Neural cell (in vitro differentiated cells): Measurements from ENCODE around the gene WDR4.

Experiments
- EP300 ChIP-seq: fragments of 450-650 bp; conservative IDR thresholded peaks from 2 replicates; pipeline ENCODE4 v1.6.1; 2014; ENCODE audit warnings: antibody characterized with exemption, mild to moderate bottlenecking, moderate library complexity; ENCODE audit not compliant: poor library complexity, severe bottlenecking
- EZH2 ChIP-seq: fragments of 200-600, 300-800 bp; shearing (Covaris generic), sonication (generic); IDR thresholded peaks from 2 replicates; pipeline ENCODE4 v1.6.1; 2014; ENCODE audit warnings: antibody characterized with exemption, low read length, borderline replicate concordance, mild to moderate bottlenecking; ENCODE audit not compliant: insufficient read depth, poor library complexity, severe bottlenecking
- POLR2AphosphoS5 ChIP-seq: IDR thresholded peaks from 2 replicates; pipeline ENCODE4 v1.6.1; 2012
- TF ChIP-seq, protein P1 (sequence below): fragments of 450-650 bp; IDR thresholded peaks from 2 replicates; pipeline ENCODE4 v1.5.1; 2014; ENCODE audit warnings: antibody characterized with exemption, mild to moderate bottlenecking, moderate library complexity; ENCODE audit not compliant: poor library complexity, severe bottlenecking

DNA sequence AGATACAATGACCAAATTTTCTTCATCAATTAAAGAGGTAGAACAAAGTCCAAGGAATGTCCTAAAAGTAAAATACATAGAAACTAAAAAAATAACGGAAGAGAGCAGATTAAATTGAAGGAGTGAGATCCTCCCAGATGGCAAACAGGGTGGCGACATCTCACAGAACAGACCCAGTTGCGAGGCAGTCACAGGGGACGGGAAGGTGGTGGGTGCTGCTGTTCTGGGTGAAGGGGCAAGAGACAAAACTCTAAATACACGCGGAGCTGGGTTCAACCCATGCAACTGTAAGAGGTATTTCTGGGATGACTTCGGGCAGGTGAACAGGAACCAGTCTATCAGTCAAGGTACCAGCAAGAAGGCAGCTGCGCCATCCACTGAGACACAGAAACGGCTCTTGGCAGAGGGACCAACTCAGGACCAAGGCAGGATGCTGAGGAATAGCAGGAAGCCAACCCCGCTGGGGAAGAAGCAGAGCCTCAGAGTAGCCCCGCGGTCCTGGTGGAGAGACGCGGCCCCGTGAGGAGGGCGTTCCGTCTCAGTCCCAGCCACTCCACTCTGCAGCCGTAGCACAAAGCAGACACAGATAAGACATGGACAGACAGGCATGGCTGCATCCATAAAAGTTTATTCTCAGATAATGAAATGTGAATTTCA lies 32.2 kb downstream of the WDR4 start:
- TF ChIP-seq, protein P1, sequence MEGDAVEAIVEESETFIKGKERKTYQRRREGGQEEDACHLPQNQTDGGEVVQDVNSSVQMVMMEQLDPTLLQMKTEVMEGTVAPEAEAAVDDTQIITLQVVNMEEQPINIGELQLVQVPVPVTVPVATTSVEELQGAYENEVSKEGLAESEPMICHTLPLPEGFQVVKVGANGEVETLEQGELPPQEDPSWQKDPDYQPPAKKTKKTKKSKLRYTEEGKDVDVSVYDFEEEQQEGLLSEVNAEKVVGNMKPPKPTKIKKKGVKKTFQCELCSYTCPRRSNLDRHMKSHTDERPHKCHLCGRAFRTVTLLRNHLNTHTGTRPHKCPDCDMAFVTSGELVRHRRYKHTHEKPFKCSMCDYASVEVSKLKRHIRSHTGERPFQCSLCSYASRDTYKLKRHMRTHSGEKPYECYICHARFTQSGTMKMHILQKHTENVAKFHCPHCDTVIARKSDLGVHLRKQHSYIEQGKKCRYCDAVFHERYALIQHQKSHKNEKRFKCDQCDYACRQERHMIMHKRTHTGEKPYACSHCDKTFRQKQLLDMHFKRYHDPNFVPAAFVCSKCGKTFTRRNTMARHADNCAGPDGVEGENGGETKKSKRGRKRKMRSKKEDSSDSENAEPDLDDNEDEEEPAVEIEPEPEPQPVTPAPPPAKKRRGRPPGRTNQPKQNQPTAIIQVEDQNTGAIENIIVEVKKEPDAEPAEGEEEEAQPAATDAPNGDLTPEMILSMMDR, result no peak
- no peak for TF ChIP-seq POLR2AphosphoS5
- TF ChIP-seq EP300, result no peak
- no peak for TF ChIP-seq EZH2
